NCI-H1105 (cell line): ENCODE results near the gene HAND2.

ENCODE experiments used
- DNase-seq: peaks from one replicate; lab custom pipeline; 2025; lab: John Stamatoyannopoulos, UW

HAND2 gene

DNA sequence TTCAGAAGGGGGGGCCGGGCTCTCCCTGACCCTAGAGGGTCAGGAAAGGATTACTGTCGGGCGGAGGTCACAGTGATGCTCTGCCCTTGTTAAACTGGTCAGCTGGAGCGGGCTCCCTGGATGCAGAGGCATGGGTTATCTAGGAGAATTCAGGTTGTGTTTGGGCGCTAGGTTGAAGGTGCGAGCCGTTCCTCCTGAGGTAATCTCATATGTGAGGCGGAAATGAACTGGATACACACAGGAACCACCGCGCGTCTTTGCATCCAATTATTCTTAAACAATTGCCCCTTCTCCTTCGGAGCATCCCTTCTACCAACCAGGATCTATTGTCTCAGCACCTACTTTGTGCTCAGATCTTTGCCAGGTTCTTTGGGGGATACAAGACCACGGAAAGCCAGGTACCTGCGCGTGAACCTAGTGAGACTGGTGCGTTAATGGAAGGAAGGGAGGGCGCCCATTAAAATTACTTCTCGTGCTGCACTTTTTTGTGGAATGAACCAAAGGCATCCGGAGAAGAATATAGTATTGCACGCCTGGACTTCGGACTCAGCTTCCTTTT lies 28.4 kb downstream of the HAND2 start:
- DNase-seq: no peak

- DNase-seq: no peak
These were observed 29.0 kb downstream of the HAND2 start for GRCh38 chr4:173500841-173501591.

DNA sequence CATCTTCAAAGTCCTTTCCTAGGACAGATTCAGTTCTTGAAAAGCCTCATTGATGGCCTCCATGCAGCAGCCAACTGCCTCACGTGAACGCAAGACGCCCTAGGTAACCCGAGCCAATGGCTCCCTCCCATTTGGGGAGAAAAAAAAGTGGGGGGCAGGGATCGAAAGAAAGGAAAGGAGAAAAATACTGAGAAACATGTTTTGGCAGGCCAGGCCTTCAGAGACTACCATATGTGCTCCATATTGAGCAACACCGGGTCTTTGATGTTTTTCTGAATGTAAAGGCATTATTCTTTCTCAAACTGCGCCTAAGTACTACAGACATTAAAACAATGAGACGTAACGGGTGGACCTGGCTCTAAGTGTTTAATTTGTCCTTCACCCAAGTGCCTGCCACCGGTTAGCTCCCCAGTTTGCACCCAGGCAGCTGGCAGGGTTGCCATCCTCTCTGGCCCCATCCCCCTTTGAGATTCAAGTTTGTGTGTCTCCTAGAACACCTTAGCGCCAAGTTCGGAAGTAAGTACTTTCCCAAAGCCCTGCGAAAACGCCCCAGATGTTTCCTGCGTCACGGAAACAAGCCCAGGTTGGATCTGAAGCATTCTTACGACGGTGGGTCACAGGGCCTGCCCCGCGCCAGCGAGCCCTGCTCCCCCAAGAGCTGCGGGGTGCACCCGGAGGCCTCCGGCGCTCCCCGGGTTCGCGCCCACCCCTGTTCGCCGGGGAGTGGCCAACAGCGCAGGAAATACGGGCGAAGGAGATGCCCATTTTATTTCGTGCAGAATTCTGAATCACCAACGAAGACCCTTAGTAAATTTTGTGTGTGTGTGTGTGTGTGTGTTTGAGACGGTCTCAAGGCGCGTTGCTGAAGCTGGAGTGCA lies 30.1 kb downstream of the HAND2 start:
- no peak for DNase-seq

GRCh38 chr4:173498771-173499170 lies 31.3 kb downstream of the HAND2 start:
- DNase-seq: no peak

DNA sequence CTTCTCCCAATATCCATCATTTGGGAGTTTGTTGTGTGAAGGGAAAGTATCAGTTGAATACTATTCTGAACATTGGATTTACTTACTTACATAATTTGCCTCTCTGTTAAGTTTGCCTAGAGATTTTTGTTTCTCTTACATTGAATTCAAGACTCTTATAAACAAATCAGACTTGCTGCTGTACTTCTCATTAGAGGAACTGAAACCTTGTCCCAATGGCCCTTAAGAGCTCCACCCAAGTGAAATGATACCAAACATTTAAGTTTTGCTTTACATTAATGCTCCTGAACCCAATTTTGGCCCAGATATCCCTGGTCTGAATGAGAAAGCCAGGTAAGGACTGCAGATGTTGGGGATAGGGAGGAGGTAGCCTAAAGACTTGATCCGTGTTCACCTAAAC lies 32.0 kb downstream of the HAND2 start:
- no peak for DNase-seq

- no peak for DNase-seq
These were observed 35.7 kb downstream of the HAND2 start for GRCh38 chr4:173494013-173494970.

- DNase-seq: no peak
These were observed 37.0 kb downstream of the HAND2 start for GRCh38 chr4:173493041-173493440.

GRCh38 chr4:173492315-173492714 lies 37.7 kb downstream of the HAND2 start:
- DNase-seq: no peak

DNA sequence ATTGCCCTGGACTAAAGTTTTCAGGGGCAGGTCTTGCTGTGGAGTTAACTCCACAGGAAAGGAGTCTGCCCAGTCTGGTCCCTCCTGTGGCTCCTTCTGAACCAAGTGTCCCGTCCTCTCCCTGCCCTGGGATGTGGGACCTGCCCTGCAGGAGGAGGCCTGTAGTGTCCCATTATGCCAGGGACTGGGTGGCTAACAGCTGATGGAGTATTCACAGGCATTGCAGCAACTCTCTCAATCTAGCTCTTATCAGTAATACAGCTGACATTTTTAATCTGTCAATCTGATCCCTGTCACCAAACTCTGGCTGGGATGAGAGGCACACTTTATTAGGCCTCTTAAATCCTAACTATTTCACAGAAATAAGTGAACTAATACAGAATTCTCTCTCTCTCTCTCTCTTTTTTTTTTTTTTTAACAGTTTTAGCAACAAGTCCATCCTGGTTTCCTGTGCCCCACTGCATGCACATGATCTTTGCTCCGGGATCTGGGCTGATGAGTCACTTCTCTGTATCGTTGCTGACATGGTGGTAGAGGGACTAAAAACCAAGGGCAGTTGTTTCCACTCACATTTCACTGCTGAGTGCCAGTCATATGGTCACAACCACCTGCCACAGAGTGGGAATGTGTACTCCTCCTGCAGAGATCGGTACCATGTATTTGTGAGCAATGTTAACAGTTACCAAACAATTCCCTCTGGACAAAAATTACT lies 39.1 kb downstream of the HAND2 start:
- no peak for DNase-seq

DNA sequence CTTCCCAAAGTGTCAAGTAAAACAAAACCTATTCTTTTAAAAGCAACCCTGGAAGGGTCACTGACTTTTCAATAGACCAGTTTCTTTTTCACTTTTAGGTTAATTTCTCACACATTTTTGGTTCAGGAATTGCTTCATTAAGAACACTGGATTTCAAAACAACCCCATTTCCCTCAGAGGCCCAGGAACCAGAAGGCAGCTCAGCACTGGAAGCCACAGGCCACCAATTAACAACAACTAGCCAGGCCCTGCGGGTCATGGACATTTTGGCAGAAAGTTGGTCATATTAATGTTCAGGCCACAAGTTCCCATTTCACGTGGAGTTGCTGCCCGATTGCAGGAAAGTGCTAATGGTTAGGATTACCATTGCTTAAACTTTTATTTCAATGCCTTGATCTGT lies 39.8 kb downstream of the HAND2 start:
- DNase-seq: no peak

DNA sequence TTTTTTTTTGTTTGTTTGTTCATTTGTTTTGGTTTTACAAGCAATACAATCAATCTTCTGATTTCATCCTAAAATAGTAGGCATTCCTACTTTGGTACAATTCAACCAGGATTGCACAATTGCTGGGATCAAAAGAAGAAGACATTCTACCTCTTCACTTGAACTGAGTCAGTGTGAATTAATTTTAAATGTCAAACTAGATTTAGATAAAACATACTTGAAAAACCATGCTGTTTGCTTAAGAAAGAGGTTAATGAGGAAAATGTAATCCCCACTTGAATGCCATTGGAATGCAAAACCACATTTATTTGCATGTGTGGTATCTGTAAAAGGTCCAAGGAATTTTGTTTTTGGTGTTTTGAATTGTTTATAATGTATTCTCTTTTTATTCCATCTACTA lies 40.5 kb downstream of the HAND2 start:
- no peak for DNase-seq

DNA sequence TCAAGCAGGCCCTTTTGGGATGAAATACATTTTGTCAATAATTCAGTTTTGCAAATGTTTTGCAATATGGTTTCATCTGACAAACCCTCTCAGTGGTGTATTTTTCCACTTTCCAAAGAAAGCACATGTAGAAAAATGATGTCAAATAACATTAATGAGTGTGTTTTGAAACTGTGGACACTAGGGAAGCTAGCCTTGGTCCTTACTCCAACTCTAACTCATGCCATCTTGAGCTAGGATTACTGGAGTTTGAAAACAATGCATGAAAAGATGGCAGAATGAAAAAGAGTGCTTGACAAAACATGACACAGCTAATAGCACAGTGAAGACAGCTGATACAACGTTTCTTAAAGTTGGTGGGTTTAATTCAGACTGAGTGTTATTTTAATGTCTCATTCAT lies 41.4 kb downstream of the HAND2 start:
- DNase-seq: no peak

GRCh38 chr4:173488074-173488473 lies 42.0 kb downstream of the HAND2 start:
- DNase-seq: no peak

DNA sequence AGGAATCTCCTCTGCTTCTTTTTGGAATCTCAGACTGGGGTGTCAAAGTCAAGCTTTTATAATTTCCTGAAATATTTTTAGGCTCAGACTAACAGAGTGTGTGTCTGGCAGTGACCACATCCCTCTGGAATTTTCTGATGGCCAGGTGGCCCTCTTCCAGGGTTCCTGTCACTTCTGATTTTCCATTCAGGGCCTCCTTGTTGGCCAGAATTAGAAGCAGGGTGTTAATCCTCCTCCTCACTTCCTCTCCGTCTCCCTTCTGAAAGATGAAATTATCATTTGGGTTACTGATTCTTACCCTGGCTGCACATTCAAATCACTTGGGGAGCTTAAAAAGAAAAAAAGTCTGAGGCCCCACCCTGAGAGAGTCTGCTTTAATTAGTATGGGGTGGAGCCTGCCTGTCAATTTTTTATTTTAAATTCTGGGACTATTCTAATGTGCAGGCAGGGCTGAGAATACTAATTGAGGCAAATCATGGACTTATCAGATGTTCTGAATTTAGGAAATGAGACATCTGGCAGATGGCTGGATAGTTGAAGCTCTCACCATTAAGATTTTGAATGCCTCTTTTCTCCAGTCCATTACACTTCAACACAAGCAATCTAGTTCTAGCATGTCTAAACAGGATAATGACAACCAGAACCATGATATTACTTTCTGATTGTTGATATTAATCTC lies 43.2 kb downstream of the HAND2 start:
- peak; percentile 23 for DNase-seq

GRCh38 chr4:173485164-173485563 lies 44.9 kb downstream of the HAND2 start:
- no peak for DNase-seq

- DNase-seq: no peak
These were observed 47.6 kb downstream of the HAND2 start for GRCh38 chr4:173482330-173482931.

- DNase-seq: no peak
These were observed 51.1 kb downstream of the HAND2 start for GRCh38 chr4:173478913-173479283.

- no peak for DNase-seq
These were observed 51.7 kb downstream of the HAND2 start for GRCh38 chr4:173478201-173478912.

GRCh38 chr4:173477016-173477415 lies 53.0 kb downstream of the HAND2 start:
- DNase-seq: no peak
